Measurements from ENCODE around the gene SIX3.

The SIX3 gene

DNA sequence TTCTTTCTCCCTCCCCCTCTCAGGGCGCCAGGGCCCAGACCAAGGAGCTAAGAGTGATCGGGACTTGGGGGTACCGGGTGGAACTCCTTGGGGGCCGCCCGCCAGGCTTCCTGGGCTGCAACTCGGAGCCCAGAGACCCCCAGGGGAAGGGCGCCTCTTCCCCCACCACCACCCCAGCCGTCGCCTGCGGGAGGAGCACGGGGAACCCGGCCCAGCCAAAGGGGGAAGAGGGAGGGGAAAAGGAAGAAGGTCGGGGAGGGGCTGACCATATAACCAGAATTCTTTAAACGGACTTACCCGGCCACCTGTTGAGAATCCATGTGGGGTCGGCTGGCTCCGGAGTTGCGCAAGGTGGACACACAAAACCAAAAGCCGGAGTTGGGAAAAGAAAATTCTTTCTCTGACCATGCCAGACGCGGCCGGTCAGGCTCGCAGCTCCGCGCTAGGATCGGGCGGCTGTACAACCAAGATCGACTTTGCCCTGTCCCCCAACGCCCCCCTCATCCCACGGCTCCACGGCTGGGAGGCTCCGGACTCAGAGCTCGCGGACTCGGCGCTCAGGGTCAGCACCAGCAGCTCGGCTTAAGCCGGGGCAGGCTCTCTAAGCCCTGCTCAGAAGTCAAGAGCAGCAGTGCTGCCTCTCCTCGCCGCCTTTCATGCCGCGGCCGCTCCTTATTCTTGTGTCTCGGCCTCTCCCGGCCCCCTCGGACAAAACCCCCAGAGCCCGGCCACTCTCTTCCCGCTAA is 6.3 kb upstream of the SIX3 start:
- H3K79me2 ChIP-seq (ENCODE audit: insufficient read depth, low read length) = no peaks in the 10 kb centered on the region
- no peaks in the 10 kb centered on the region for H3K36me3 ChIP-seq (ENCODE audit: insufficient read depth, low read length)
- TF ChIP-seq EZH2 (IDR thresholded peaks at IDR 0.05; ENCODE audit: borderline replicate concordance, low read length) = no peak
- no peak for TF ChIP-seq CTCF (IDR thresholded peaks at IDR 0.05; ENCODE audit: low read length)
- H3K9me3 ChIP-seq (ENCODE audit: low read length) = no peaks in the 10 kb centered on the region
- H3K27ac ChIP-seq (ENCODE audit: low read depth, low read length, poor library complexity, severe bottlenecking) = no peak overlapping the region
- H3F3A ChIP-seq (ENCODE audit: insufficient read depth, low read length) = no peaks in the 10 kb centered on the region
- H4K20me1 ChIP-seq (ENCODE audit: insufficient read depth, low read length) = no peaks in the 10 kb centered on the region
- no peaks in the 10 kb centered on the region for H3K4me1 ChIP-seq (ENCODE audit: insufficient read depth, low read length, severe bottlenecking)
- H3K9me2 ChIP-seq (ENCODE audit: low read depth, low read length) = no peaks in the 10 kb centered on the region
- H3K4me3 ChIP-seq (ENCODE audit: low read depth, low read length, poor library complexity, severe bottlenecking) = no peak overlapping the region
- no peak overlapping the region for H3K9ac ChIP-seq (ENCODE audit: low read length)
- no peak overlapping the region for H3K4me2 ChIP-seq (ENCODE audit: low read length)
- H2AFZ ChIP-seq (ENCODE audit: low read length) = no peak overlapping the region
- H3K27me3 ChIP-seq (ENCODE audit: insufficient read depth, low read length) = no peaks in the 10 kb centered on the region

- TF ChIP-seq EZH2 (IDR thresholded peaks at IDR 0.05; ENCODE audit: borderline replicate concordance, low read length) (no peak), CTCF (IDR thresholded peaks at IDR 0.05; ENCODE audit: low read length) (no peak)
- H3K4me3 ChIP-seq (ENCODE audit: low read depth, low read length, poor library complexity, severe bottlenecking) = no peak overlapping the region
Measured at GRCh38 chr2:44935729-44936098, 5.8 kb upstream of the SIX3 start.

DNA sequence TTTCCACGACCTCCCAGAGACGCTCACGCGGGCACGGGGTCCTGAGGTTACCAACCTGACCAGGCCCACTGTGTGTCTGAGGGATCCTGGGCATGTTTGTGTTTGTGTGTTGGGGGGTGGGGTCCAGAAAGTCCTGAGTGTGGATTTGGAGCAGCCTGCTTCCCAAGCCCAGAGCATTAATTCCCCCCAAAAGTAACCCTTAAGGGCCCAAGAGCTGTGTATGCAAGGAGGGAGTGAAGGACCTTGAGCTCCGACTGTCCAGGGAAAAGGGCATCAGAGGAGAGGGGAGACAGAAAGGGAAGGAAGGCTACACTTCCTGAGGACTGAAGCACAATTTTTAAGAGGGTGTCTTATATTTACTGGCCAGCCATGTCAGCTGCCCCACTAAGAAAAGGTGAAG is 5.2 kb upstream of the SIX3 start:
- Histone ChIP-seq H3K9ac (ENCODE audit: low read length) (no peak overlapping the region), H3K4me3 (ENCODE audit: low read depth, low read length, poor library complexity, severe bottlenecking) (no peak overlapping the region), H3K79me2 (ENCODE audit: insufficient read depth, low read length) (no peaks in the 10 kb centered on the region), H3F3A (ENCODE audit: insufficient read depth, low read length) (no peaks in the 10 kb centered on the region), H4K20me1 (ENCODE audit: insufficient read depth, low read length) (no peaks in the 10 kb centered on the region), H3K4me1 (ENCODE audit: insufficient read depth, low read length, severe bottlenecking) (no peaks in the 10 kb centered on the region), H3K27me3 (ENCODE audit: insufficient read depth, low read length) (no peaks in the 10 kb centered on the region), H2AFZ (ENCODE audit: low read length) (no peak overlapping the region), H3K9me3 (ENCODE audit: low read length) (no peaks in the 10 kb centered on the region), H3K9me2 (ENCODE audit: low read depth, low read length) (no peaks in the 10 kb centered on the region), H3K36me3 (ENCODE audit: insufficient read depth, low read length) (no peaks in the 10 kb centered on the region), H3K4me2 (ENCODE audit: low read length) (no peak overlapping the region), H3K27ac (ENCODE audit: low read depth, low read length, poor library complexity, severe bottlenecking) (no peak overlapping the region)
- TF ChIP-seq CTCF (IDR thresholded peaks at IDR 0.05; ENCODE audit: low read length) = no peak
- no peak for TF ChIP-seq EZH2 (IDR thresholded peaks at IDR 0.05; ENCODE audit: borderline replicate concordance, low read length)

More at GRCh38 chr2:44935729-44936098, 5.8 kb upstream of the SIX3 start:
- Histone ChIP-seq H3K4me1 (ENCODE audit: insufficient read depth, low read length, severe bottlenecking) (no peaks in the 10 kb centered on the region), H3K27me3 (ENCODE audit: insufficient read depth, low read length) (no peaks in the 10 kb centered on the region), H2AFZ (ENCODE audit: low read length) (no peak overlapping the region), H3K79me2 (ENCODE audit: insufficient read depth, low read length) (no peaks in the 10 kb centered on the region), H3K9me2 (ENCODE audit: low read depth, low read length) (no peaks in the 10 kb centered on the region), H4K20me1 (ENCODE audit: insufficient read depth, low read length) (no peaks in the 10 kb centered on the region), H3K9ac (ENCODE audit: low read length) (no peak overlapping the region), H3K27ac (ENCODE audit: low read depth, low read length, poor library complexity, severe bottlenecking) (no peak overlapping the region), H3F3A (ENCODE audit: insufficient read depth, low read length) (no peaks in the 10 kb centered on the region), H3K4me2 (ENCODE audit: low read length) (no peak overlapping the region), H3K36me3 (ENCODE audit: insufficient read depth, low read length) (no peaks in the 10 kb centered on the region), H3K9me3 (ENCODE audit: low read length) (no peaks in the 10 kb centered on the region)

Measured in OCI-LY1 (cell line).